Sigmoid colon (tissue), 4 donors: Measurements from ENCODE around the gene CTNNA2.

ENCODE experiments used
- EP300 ChIP-seq, 4 donors: sonication (generic); formaldehyde crosslinking; IDR thresholded peaks; one replicate each; pipeline ENCODE4 v1.6.1; 2017; ENCODE audit warnings: antibody characterized with exemption in 4 of 4
- POLR2AphosphoS5 ChIP-seq, 4 donors: sonication (generic); formaldehyde crosslinking; IDR thresholded peaks; one replicate each; pipeline ENCODE4 v1.6.1; 2017; ENCODE audit warnings: antibody characterized with exemption in 4 of 4
- TF ChIP-seq, protein P1 (sequence below), 4 experiments: fragments of 450-650 bp in 3 of 4; fragments of 200-600 bp in 1 of 4; IDR thresholded peaks; one replicate each; pipeline ENCODE4 v1.5.1; 2016 to 2019; ENCODE audit warnings: antibody characterized with exemption in 4 of 4, mild to moderate bottlenecking in 3 of 4, moderate library complexity in 2 of 4

DNA sequence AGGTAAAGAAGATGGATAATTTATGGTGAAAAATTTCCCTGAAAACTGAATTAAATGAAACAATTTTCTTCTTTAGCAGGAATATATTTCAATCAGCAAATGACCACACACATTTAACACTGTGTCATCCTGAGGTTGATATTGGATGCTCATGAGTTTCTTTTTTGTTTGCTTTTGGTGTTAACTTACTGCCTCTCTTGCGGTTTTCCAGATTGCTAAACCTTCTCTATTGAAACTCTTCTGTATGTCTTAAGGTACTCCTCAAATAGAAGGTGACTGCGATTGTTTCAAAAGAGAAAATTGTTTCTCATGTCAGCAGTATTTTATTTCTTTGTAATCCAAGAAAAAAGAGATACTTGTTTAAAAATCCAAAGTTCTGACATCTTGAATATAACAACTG is 692.6 kb downstream of the CTNNA2 start:
- TF ChIP-seq, protein P1, sequence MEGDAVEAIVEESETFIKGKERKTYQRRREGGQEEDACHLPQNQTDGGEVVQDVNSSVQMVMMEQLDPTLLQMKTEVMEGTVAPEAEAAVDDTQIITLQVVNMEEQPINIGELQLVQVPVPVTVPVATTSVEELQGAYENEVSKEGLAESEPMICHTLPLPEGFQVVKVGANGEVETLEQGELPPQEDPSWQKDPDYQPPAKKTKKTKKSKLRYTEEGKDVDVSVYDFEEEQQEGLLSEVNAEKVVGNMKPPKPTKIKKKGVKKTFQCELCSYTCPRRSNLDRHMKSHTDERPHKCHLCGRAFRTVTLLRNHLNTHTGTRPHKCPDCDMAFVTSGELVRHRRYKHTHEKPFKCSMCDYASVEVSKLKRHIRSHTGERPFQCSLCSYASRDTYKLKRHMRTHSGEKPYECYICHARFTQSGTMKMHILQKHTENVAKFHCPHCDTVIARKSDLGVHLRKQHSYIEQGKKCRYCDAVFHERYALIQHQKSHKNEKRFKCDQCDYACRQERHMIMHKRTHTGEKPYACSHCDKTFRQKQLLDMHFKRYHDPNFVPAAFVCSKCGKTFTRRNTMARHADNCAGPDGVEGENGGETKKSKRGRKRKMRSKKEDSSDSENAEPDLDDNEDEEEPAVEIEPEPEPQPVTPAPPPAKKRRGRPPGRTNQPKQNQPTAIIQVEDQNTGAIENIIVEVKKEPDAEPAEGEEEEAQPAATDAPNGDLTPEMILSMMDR (IDR thresholded peaks at IDR 0.05) = no peak
- no peak for TF ChIP-seq EP300 (IDR thresholded peaks at IDR 0.05)
- no peak for TF ChIP-seq POLR2AphosphoS5 (IDR thresholded peaks at IDR 0.05)
